GM19099 (cell line): ENCODE measurements around the gene FBH1.

ENCODE experiments used
- POLR2A ChIP-seq: IDR thresholded peaks from 3 replicates; pipeline ENCODE4 v1.6.1; 2011; ENCODE audit warnings: low read depth; ENCODE audit not compliant: insufficient read length; ENCODE audit errors: extremely low read depth

FBH1 gene

DNA sequence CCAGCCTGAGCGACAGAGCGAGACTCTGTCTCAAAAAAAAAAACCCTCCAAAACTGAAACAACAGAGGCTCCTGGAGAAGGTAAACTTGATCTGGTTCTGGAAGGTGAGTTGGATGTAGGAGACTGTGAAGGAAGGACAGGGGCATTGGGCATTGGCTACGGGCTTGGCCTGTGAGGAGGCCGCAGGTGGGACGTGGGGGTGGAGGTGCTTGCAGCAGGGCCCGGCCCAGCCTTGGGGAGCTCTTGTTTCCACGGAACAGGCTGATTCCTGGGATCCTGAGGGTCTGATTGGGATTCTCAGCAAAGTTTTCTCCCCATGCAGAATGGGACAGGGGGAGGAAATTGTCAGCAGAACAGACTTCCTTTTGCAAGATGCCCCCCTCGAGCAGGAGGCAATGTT lies 56.7 kb downstream of the FBH1 start:
- TF ChIP-seq POLR2A, result no peak

- TF ChIP-seq POLR2A, result no peak
Measured at GRCh38 chr10:5947471-5948207, 57.6 kb downstream of the FBH1 start.

DNA sequence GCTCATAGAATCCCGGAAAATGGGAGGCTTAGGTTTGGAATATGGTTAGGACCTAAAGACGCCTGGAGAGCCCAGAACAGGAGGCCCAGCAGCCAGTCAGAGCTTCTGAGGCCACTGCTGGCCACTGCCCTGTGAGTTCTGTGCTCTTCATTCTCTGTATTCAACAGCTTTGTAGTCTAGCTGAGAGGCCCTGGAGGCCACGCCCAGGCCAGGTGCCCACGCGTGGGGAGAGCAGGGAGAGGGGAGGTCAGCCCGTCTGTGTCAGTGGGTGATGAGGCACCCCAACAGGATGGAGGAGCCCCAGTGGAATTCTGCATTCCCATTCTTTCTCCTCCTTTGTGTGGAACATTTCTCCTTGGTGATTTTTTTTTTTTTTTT lies 58.2 kb downstream of the FBH1 start:
- TF ChIP-seq POLR2A, result no peak

GRCh38 chr10:5949009-5949759 lies 59.1 kb downstream of the FBH1 start:
- no peak for TF ChIP-seq POLR2A

DNA sequence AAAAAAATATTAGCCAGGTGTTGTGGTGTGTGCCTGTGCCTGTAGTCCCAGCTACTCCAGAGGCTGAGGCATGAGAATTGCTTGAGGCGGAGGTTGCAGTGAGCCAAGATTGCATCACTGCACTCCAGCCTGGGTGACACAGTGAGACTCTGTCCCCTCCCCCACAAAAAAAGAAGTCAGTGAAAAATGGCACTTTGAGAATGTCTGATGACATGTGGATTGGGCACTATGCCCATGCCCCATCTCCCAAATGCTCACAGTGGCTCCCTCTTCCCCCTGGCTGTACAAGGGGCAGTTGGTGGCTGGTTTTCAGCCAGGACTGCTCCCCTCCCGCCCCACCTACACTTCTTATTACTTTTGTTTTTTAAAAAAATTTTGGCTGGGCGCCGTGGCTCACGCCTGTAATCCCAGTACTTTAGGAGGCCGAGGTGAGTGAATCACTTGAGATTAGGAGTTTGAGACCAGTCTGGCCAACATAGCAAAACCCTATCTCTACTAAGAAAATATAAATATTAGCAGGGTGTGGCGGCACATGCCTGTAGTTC lies 61.2 kb downstream of the FBH1 start:
- TF ChIP-seq POLR2A, result no peak

DNA sequence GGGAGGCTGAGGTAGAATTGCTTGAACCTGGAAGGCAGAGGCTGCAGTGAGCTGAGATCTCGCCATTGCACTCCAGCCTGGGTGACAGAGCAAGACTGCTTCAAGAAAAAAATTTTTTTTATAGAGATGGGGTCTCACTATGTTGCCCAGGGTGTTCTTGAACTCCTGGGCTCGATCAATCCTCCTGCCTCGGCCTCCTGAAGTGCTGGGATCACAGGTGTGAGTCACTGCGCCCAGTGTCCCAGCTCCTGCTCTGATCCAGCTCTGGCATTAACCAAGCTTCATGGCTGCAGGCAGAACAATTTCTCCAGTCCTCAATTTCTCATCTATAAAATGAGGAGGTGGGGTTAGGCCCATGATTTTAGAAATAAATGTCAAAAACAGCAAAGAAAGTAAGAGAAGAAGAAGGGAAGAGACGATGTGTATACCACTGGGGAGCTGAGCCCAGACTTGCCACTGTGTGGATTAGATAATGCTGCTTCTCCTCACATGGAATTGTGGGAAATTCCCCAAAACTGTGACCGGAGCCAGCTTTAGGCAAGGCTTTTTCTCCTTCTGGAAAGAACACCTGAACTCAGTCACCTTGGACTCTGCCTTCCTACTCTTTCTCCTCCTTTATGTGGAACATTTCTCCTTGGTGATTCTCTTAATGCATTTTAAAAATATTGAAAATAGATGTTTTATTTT lies 61.8 kb downstream of the FBH1 start:
- TF ChIP-seq POLR2A, result no peak

GRCh38 chr10:5952731-5953385 lies 62.8 kb downstream of the FBH1 start:
- TF ChIP-seq POLR2A, result no peak

GRCh38 chr10:5953676-5954075 lies 63.6 kb downstream of the FBH1 start:
- TF ChIP-seq POLR2A, result no peak

GRCh38 chr10:5956146-5956936 lies 66.3 kb downstream of the FBH1 start:
- TF ChIP-seq POLR2A, result no peak

DNA sequence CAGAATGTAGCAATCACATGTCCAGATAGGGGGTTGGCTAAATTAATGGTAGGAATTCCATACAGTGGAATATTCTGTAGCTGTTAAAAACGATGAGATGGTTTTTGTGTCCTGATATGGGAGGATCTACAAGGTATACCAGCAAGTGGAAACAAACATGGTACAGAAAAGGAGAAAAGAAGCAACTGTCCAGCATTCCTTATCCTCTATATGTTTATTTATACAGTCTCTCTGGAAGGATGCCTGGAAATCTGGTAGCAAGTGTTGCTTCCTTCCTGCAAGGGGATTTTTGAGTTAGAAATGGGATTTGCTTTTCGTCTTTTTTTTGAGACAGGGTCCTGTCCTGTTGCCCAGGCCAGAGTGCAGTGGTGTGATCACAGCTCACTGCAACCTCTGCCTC lies 68.0 kb downstream of the FBH1 start:
- TF ChIP-seq POLR2A, result no peak

GRCh38 chr10:5958675-5959074 lies 68.6 kb downstream of the FBH1 start:
- no peak for TF ChIP-seq POLR2A

- TF ChIP-seq POLR2A, result no peak
Measured at GRCh38 chr10:5959142-5959541, 69.1 kb downstream of the FBH1 start.

DNA sequence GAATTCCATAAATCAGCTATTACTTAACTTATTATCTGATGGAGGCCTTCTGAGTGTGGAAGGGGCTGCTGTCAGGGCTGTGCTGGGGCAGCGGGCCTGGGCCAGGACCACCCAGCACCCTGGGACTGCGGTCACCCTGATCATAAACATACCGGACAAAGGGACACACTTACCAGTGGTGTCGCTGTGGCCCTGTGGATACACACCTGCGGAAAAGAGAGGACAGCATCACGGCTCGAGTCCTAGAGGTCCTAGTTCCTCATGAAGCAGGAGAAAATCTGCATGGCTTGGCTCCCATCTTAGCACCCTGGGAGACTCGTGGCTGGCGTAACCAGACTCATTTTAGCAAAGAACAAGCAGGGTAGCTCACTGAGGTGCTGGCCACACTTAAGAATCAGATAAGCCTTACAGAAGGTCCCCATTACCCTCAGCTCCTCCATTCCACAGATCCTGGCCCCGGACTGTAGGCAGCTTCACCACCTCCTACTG lies 69.6 kb downstream of the FBH1 start:
- TF ChIP-seq POLR2A, result no peak
